ENCODE measurements around the gene TEKT5. TPM values are rescaled to one million over a fixed set of nuclear protein-coding genes. Genes with fewer than 3 reads are reported as not detected.

Gene TEKT5
- polyA plus RNA-seq, 3 donors = 0.16 TPM; not detected in 2

DNA sequence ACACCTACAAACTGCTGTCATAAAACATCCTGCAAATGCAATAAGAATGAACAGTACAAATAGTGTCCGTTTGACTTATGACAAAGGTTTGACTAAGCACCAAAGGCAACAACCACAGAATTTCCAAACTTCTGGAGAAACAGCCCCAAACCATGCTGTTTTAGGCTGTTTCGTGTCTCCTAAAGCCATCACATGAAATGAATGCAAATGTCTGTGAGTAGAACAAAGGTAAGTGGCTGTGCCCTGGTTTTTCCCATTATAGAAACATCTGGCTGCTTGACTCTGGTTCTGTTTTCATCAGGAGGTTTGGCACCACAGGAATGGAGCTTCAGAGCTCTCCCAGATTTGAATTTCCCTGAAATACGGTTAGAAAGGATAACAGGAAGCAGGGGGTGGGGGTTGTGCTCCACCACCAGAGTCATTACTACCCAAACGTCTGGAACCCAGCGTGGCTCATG is 109.7 kb downstream of the TEKT5 start:
- TF ChIP-seq, protein P1, sequence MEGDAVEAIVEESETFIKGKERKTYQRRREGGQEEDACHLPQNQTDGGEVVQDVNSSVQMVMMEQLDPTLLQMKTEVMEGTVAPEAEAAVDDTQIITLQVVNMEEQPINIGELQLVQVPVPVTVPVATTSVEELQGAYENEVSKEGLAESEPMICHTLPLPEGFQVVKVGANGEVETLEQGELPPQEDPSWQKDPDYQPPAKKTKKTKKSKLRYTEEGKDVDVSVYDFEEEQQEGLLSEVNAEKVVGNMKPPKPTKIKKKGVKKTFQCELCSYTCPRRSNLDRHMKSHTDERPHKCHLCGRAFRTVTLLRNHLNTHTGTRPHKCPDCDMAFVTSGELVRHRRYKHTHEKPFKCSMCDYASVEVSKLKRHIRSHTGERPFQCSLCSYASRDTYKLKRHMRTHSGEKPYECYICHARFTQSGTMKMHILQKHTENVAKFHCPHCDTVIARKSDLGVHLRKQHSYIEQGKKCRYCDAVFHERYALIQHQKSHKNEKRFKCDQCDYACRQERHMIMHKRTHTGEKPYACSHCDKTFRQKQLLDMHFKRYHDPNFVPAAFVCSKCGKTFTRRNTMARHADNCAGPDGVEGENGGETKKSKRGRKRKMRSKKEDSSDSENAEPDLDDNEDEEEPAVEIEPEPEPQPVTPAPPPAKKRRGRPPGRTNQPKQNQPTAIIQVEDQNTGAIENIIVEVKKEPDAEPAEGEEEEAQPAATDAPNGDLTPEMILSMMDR (IDR thresholded peaks at IDR 0.05) = no peak
- WGBS (ENCODE audit: insufficient coverage) = no CpG with 5 or more reads among the region's 5 CpGs
- Histone ChIP-seq H4K20me1 (ENCODE audit: insufficient read depth, low read length) (no peaks in the 10 kb centered on the region), H3K9me3 (replicated peaks in 1 of 2; ENCODE audit: control insufficient read depth in 1 of 2, insufficient read depth in 1 of 2, low read length in 2 of 2) (no peaks in the 10 kb centered on the region), H3K27ac (ENCODE audit: low read depth in 1 of 2, low read length in 2 of 2) (no peak overlapping the region), H3K27me3 (ENCODE audit: control insufficient read depth in 2 of 2, insufficient read depth in 2 of 2, low read length in 2 of 2) (peaks cover 29 to 36% of the 10 kb centered on the region in 2 donors), H3K4me1 (ENCODE audit: control insufficient read depth in 1 of 2, insufficient read depth in 2 of 2, low read length in 2 of 2) (peaks cover 6 to 7% of the 10 kb centered on the region in 2 donors), H3K4me2 (replicated peaks; ENCODE audit: extremely low read depth, low read length, poor library complexity, severe bottlenecking) (no peak overlapping the region), H3K9ac (ENCODE audit: insufficient read depth, low read length, poor library complexity, severe bottlenecking) (no peak overlapping the region), H3K36me3 (replicated peaks in 1 of 2; ENCODE audit: control insufficient read depth in 1 of 2, insufficient read depth in 2 of 2, low read length in 2 of 2) (no peaks in the 10 kb centered on the region), H3K4me3 (replicated peaks in 1 of 3; ENCODE audit: low read depth in 2 of 3, low read length in 3 of 3) (no peak overlapping the region), H3K79me2 (ENCODE audit: insufficient read depth, low read length) (no peaks in the 10 kb centered on the region), H2AFZ (ENCODE audit: insufficient read depth, low read depth, low read length, poor library complexity, severe bottlenecking) (no peak overlapping the region)
- intact Hi-C loops (cut with micrococcal nuclease) = no loop called here
- peaks cover 32 to 58% (median 38%) of the 10 kb centered on the region in 3 donors for H3K27me3 Mint-ChIP-seq (ENCODE audit: low read depth in 3 of 3)
- no peak for DNase-seq
- no peak overlapping the region for H3K4me3 Mint-ChIP-seq
- peaks cover 2% of the 10 kb centered on the region for H3K4me1 Mint-ChIP-seq
- peaks cover 0 to 7% (median 2%) of the 10 kb centered on the region in 7 donors for H3K9me3 Mint-ChIP-seq
- peaks cover 0 to 5% of the 10 kb centered on the region in 2 donors for H3K36me3 Mint-ChIP-seq
- H3K27ac Mint-ChIP-seq = no peak overlapping the region

DNA sequence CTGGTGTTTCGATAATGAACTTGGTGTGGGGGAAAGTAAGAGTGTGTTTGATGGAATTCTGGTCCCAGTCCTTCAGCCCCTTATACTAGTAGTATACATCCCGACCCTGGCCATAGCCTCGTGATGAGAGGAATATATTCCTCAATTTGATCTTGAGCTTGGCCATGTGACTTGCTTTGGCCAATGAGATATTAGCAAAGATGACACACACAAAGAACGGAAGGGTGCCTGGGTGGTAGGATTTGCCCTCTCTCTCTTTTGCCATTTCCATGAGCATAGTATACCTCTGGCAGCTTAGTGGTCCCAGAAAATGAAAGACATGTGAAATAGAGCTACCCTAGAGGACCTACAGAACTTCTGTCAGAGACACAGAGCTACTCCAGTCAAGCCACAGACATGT is 111.5 kb downstream of the TEKT5 start:
- no peaks in the 10 kb centered on the region for H3K36me3 ChIP-seq (replicated peaks in 1 of 2; ENCODE audit: control insufficient read depth in 1 of 2, insufficient read depth in 2 of 2, low read length in 2 of 2)
- peaks cover 0 to 5% of the 10 kb centered on the region in 2 donors for H3K36me3 Mint-ChIP-seq
- no peaks in the 10 kb centered on the region for H4K20me1 ChIP-seq (ENCODE audit: insufficient read depth, low read length)
- H3K9ac ChIP-seq (ENCODE audit: insufficient read depth, low read length, poor library complexity, severe bottlenecking) = no peak overlapping the region
- H3K4me2 ChIP-seq (replicated peaks; ENCODE audit: extremely low read depth, low read length, poor library complexity, severe bottlenecking) = no peak overlapping the region
- no peaks in the 10 kb centered on the region for H3K79me2 ChIP-seq (ENCODE audit: insufficient read depth, low read length)
- peaks cover 0 to 13% (median 4%) of the 10 kb centered on the region in 7 donors for H3K9me3 Mint-ChIP-seq
- H2AFZ ChIP-seq (ENCODE audit: insufficient read depth, low read depth, low read length, poor library complexity, severe bottlenecking) = no peak overlapping the region
- H3K27me3 Mint-ChIP-seq (ENCODE audit: low read depth in 3 of 3) = peaks cover 48 to 68% (median 55%) of the 10 kb centered on the region in 3 donors
- intact Hi-C loops (cut with micrococcal nuclease) = no loop called here
- TF ChIP-seq, protein P1 (IDR thresholded peaks at IDR 0.05) = no peak
- no peak overlapping the region for H3K27ac ChIP-seq (ENCODE audit: low read depth in 1 of 2, low read length in 2 of 2)
- peaks cover 8 to 10% of the 10 kb centered on the region in 2 donors for H3K4me1 ChIP-seq (ENCODE audit: control insufficient read depth in 1 of 2, insufficient read depth in 2 of 2, low read length in 2 of 2)
- WGBS (ENCODE audit: insufficient coverage) = no CpG with 5 or more reads among the region's 4 CpGs
- H3K4me1 Mint-ChIP-seq = peaks cover 2% of the 10 kb centered on the region
- no peaks in the 10 kb centered on the region for H3K9me3 ChIP-seq (replicated peaks in 1 of 2; ENCODE audit: control insufficient read depth in 1 of 2, insufficient read depth in 1 of 2, low read length in 2 of 2)
- DNase-seq = no peak
- peak overlapping the region in 1 of 2 donors; percentile 54 for H3K4me3 Mint-ChIP-seq
- H3K4me3 ChIP-seq (replicated peaks in 1 of 3; ENCODE audit: low read depth in 2 of 3, low read length in 3 of 3) = no peak overlapping the region
- H3K27me3 ChIP-seq (ENCODE audit: control insufficient read depth in 2 of 2, insufficient read depth in 2 of 2, low read length in 2 of 2) = peaks cover 44 to 53% of the 10 kb centered on the region in 2 donors
- peak overlapping the region in 1 of 7 donors; percentile 11 for H3K27ac Mint-ChIP-seq
